D341Med (cell line): ENCODE results near the gene ODAD3.

Experiments
- DNase-seq: peaks from one replicate; pipeline ENCODE4 v3.0.0; 2012; ENCODE audit warnings: low spot score

The ODAD3 gene

DNA sequence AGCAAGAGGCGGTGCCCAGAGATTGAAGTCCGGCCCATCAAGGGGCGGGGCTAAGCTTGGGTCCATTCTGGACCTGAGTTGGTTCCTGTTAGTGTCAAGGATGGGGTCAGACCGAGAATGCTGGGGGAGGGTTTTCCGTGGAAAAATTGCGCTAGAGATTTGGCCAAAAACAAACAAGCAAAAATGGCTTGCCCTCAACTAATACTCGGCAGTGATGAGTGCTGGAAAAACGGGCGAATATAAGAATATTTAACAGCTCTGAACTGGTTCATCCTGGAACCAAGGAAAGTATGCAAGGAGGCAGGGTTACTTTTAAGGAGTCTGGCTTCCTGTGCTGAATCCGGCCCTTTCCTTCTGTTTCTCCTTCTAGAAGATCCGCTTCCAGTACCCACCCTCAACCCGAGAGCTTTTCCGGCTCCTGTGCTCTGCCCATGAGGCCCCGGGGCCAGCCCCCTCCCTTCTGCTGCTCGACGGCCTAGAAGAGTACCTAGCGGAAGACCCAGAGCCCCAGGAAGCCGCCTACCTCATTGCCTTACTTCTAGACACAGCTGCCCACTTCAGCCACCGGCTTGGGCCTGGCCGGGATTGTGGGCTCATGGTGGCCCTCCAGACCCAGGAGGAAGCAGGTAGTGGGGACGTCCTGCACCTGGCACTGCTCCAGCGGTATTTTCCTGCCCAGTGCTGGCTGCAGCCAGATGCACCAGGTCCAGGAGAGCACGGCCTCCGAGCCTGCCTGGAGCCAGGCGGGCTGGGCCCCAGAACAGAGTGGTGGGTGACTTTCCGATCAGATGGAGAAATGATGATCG lies 59.6 kb downstream of the ODAD3 start:
- DNase-seq = peak; percentile 50

DNA sequence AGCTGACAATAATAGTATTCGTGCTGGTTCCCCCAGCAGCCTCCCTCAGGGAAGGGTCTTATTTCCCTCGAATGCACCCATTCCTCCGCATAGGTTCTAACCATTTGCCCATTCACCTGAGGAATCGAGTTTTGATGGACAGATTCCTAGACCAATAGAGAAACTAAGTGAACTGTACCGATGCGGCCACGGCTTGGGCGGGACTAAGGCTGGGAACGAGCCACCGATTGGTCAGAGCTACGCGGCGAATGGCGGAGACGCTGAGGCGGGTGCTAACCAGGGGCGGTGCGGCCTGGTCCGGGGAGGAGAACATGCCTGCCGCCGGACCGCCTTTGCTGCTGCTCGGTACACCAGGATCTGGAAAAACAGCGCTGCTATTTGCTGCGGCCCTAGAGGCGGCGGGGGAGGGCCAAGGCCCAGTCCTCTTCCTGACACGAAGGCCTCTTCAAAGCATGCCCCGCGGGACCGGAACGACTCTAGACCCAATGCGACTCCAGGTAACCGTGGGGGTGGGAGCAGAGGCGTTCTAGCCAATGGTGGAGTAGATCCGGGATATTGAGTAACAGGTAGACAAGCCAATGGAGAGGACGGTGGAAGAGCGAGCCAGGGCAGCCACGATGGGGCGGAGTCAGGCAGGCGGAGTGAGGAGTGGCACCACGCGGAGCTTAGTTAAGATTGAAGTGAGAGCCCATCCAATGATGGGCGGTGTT lies 60.3 kb downstream of the ODAD3 start, which contains the start of gene SWSAP1:
Gene SWSAP1, plus strand, starts transcription at position 234 of the 710 bp plus-strand sequence. Its CDS starts 15 bp downstream, at position 249.
- DNase-seq = peak; percentile 96

GRCh38 chr19:11373885-11374432 lies 61.0 kb downstream of the ODAD3 start:
- DNase-seq = peak; percentile 15

GRCh38 chr19:11373166-11373884 lies 61.6 kb downstream of the ODAD3 start:
- DNase-seq = peak; percentile 50

DNA sequence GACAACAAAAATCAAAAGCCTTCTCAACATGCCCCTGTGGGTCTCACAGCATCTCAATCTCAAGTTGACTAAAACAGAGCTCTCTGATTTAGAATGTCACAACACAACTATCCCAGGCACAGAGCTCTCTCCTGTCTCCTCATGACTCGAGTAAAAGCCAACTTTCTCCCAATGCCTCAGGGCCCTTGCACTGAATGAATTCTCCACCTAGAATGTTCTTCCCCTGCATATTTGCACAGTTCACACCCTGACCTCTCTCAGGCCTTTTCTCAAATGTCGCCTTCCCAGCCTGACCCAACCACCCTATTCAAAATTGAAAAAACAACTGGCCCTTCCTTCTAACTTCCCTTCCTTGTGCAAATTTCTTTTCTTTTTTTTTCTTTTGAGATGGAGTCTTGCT lies 64.2 kb downstream of the ODAD3 start:
- DNase-seq = no peak
